Suprapubic skin (tissue), 3 donors: ENCODE measurements around the gene DRC7.

Source experiments
- CTCF ChIP-seq, 2 donors: fragments of 200-600 bp in 1 of 2; fragments of 450-650 bp in 1 of 2; sonication (generic) in 1 of 2; IDR thresholded peaks; one replicate each; pipeline ENCODE4 v1.5.1; 2016 to 2019; ENCODE audit warnings: antibody characterized with exemption in 2 of 2, mild to moderate bottlenecking in 1 of 2, moderate library complexity in 1 of 2
- EP300 ChIP-seq: sonication (generic); formaldehyde crosslinking; IDR thresholded peaks from one replicate; pipeline ENCODE4 v1.6.1; 2017; ENCODE audit warnings: antibody characterized with exemption
- POLR2A ChIP-seq, 2 donors: fragments of 450-650 bp; IDR thresholded peaks; one replicate each; pipeline ENCODE4 v1.6.1; 2017; ENCODE audit warnings: antibody characterized with exemption in 2 of 2, mild to moderate bottlenecking in 2 of 2, moderate library complexity in 2 of 2

DNA sequence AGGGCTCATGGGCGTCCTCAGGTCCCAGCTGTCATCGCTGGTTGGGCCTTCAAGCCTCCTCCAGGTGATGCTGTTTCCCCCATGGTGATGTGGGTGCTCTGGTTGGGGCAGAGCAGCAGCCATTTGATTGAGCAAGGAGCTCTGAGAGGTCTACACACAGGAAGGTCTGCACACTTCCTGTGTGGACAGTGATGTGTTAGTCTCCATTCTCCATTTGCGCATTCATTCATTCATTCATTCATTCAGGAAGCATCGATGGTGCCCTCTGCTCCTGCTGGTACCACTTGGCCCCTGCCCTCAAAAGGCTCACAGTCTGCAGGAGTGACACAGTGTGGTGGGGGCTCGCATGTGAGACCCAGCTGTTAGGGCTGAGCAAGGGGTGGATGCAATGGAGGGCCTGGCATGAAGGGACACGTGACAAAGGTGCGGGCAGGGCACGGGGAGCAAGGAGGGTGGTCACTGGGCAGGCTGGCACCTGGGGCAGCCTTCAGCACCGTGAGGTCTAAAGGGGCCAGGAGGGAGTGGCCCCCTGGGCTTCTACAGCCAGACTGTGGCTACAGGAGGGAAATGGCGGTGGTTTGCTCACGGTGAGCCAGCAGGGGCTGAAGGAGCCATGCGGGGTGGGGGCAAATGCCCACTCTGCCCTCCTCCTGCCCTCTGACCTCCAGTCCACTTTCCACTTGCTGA is 25.0 kb upstream of the DRC7 start:
- TF ChIP-seq CTCF (IDR thresholded peaks at IDR 0.05) (no peak), EP300 (no peak), POLR2A (IDR thresholded peaks at IDR 0.05) (no peak)
